Caki2 (cell line): ENCODE results near the gene GSDMA. TPM values are rescaled to one million over a fixed set of nuclear protein-coding genes. Genes with fewer than 3 reads are reported as not detected.

Experiments
- DNase-seq: peaks from one replicate; pipeline ENCODE4 v3.0.0-alpha.2; 2015; ENCODE audit warnings: low read depth
- in situ Hi-C: cut with HindIII; loops from 2 replicates; pipeline ENCODE4 v1.10.0; 2016; ENCODE audit warnings: low sequenced_read_pairs, low pct_unique_long_range_greater_than_20kb, mixed read lengths
- total RNA-seq: library from RNA; depleted of rRNA; stranded (reverse); fragments of >200 nt; shearing (Covaris generic); gene quantifications from 2 replicates; pipeline ENCODE4 v1.2.3, GENCODE V29; 2014; ENCODE audit warnings: low replicate concordance

GSDMA gene
- total RNA-seq, 1 experiment from 2014 or later: not detected

DNA sequence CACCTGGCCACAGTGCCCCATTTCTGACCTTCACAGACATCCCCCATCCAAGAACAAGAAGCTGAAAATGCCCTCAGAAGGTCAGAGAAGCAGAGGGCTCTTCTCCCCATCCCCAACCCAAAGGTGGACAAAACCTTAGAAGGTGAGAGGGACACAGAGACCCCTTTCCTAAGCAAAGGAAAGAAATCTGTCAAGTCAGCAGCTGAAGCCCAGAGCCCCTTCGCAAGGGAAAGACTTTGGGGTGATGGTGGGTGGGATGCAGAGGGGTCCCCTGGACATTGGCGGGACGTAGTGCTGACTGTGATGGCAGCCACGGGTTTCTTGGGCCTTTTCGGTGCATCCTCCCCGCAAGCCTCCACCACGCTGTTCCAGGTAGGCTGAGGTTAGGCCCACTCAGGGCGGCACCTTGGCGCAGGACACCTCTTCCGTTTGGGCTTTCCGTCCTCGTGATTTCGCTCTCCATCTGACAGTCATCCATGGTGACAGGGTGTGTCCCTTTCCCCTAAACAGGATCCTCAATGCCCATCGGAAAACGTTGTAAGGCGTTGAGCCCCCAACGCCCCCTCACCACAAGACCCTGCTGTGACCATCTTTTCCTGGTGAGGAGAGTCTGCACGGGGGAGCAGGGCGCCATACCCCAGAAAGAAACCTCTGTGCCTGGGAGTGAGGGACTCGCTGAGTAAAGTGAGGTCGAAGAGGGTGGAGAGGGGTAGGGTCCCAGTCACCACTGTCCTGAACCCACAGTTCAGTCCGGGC lies 10.7 kb upstream of the GSDMA start:
- in situ Hi-C loops: no loop called here
- no peak for DNase-seq

DNA sequence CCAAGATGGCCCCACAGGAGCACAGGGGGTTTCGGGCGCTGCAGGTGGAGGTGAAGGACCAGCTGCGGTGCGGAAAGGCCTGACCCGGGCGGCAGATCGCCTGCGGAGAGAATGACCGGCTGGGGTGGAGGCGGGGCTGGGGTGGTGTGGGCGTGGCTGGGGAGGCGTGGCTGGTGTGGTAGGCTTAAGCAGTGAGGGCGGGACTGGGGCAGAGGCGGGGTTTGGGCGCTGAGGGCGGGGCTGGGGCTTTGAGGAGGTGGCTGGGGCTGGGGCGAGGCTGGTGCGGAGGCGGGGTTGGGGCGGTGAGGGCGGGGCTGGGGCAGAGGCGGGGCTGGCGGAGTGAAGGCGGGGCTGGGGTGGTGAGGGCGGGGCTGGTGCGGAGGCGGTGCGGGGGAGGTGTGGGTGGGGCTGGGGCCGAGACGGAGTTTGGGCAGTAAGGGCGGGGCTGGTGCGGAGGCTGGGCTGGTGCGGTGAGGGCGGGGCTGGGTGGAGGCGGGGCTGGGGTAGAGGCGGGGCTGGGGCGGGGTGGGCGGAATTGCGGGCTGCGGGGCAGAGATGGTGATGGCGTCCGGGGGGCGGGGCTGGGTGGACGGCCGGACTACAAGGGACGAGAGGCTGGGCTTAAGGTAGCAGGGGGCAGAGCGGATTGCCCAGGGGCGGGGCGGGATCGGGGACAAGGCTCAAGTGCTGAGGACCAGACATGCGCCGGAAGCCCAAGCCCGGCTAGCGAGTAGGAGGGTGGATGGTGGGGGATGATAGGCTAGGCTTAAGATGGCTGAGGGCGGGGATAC lies 9.9 kb upstream of the GSDMA start:
- peak; percentile 63 for DNase-seq
- in situ Hi-C loops: no loop called here

GRCh38 chr17:39953471-39953888 lies 9.3 kb upstream of the GSDMA start:
- peak; percentile 92 for DNase-seq
- in situ Hi-C loops: no loop called here

DNA sequence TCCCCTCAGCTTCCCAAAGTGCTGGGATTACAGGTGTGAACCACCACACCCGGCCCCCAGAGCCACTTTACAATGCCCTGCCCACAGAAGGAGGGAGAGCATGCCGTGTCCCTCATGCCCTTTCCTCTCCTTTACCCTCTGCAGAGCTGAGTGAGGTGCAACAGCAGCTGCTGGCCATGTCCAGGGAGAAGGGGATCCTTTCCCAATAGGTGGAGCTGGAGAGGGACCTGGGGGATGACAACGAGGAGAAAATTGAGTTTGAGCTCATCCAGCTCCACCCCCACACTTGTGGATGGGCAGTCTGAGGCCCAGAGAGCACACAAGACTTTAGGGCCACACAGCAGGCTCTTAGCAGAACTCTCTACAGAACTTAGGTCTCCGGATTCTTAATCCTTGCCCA lies 7.9 kb upstream of the GSDMA start:
- in situ Hi-C loops: no loop called here
- DNase-seq: no peak

DNA sequence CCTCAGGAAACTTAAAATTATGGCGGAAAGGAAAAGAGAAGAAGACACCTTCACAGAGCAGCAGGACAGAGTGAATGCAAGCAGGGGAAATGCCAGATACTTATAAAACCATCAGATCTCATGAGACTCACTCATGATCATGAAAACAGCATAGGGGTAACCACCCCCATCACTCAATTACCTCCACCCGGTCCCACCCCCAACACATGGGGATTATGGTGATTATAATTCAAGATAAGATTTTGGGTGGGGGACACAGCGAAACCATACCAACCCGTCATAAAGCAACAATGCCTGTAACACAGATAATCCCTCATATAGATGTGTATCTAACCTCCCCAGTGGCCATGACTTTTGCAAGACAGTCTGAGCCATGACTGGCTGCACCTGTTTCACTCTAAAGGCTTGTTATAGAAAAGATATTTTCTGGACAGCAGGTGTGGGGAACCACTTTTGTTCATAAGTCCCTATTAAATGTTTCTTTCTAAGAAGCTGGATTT lies 7.0 kb upstream of the GSDMA start:
- in situ Hi-C loops: no loop called here
- no peak for DNase-seq

GRCh38 chr17:39960524-39961041 lies 2.2 kb upstream of the GSDMA start:
- in situ Hi-C loops: no loop called here
- DNase-seq: no peak

GRCh38 chr17:39963829-39964228 lies 1.0 kb downstream of the GSDMA start:
- DNase-seq: no peak
- in situ Hi-C loops: no loop called here

DNA sequence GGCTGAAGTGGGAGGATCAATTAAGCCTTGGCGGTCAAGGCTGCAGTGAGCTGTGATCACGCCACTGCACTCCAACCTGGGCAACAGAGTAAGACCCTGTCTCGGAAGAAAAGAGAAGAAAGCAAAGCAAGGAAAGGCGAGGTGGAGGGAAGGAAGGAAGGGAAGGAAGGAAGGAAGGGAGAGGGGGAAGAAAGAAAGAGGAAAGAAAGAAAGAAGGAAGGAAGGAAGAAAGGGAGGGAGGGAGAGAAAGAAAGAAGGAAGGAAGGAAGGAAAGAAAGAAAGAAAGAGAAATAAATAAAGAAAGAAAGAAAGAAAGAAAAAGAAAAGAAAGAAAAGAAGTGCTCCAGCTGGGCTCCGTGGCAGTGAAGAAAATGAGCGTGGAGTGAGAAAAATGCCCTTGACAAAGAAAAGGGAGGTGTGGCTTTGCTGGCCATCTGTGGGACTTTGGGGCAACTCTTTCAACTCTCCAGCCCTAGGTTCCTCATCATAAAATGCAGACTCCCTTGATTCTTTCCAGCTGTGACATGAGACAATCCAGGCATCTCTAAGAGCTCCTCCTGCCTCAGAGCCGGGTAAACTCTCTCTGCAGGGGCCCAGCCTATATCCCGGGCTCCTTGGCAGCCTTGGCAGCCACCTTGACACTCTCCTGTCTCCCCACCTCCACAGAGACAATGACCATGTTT lies 2.4 kb downstream of the GSDMA start:
- DNase-seq: no peak
- in situ Hi-C loops: no loop called here

GRCh38 chr17:39966771-39967170 lies 4.0 kb downstream of the GSDMA start:
- no peak for DNase-seq
- in situ Hi-C loops: no loop called here

- in situ Hi-C loops: no loop called here
- DNase-seq: no peak
These were observed 6.0 kb downstream of the GSDMA start for GRCh38 chr17:39968761-39969160.

GRCh38 chr17:39969375-39969774 lies 6.6 kb downstream of the GSDMA start:
- DNase-seq: no peak
- in situ Hi-C loops: no loop called here

DNA sequence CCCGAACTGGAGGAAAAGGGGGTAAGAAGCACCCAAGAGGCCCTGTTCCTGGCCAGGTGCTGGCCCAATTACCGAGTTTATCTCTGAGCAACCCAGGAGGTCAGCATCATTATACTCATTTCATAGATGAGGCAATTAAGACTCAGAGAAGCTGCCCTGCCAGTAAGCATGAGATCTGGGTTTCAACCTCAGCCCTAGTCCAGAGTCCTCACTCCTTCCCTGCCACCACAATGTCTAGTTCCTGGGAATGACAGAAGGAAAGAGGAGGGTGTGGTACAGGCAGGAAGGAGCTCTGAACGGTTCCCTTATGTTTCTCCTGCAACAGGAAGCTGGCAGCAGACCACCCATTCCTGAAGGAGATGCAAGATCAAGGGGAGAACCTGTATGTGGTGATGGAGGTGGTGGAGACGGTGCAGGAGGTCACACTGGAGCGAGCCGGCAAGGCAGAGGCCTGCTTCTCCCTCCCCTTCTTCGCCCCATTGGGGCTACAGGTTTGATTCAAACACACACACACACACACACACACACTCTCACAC lies 7.4 kb downstream of the GSDMA start:
- in situ Hi-C loops: no loop called here
- DNase-seq: no peak

DNA sequence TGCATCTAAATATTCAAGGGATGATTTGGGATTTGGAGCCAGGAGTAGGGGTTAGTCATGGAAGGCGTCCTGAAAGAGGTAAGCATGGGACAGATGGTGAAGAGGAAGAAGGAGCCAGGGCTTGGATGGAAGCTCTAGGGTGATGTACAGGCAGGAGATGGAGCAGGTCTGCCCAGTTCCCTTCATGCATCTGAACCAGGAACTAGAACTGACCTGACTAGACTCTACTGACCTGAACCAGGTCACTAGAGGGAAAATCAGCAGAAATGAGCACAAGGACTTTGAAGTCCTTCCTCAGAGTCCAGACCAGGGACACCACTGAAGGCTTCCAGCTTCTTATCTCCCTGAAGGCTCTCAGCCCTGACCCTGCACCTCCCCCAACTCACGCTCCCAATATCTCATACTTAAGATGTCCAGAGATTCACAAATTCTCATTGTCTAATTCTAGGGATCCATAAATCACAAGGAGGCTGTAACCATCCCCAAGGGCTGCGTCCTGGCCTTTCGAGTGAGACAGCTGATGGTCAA lies 8.3 kb downstream of the GSDMA start:
- no peak for DNase-seq
- in situ Hi-C loops: no loop called here

- in situ Hi-C loops: no loop called here
These were observed 9.5 kb downstream of the GSDMA start for GRCh38 chr17:39972271-39972670.

DNA sequence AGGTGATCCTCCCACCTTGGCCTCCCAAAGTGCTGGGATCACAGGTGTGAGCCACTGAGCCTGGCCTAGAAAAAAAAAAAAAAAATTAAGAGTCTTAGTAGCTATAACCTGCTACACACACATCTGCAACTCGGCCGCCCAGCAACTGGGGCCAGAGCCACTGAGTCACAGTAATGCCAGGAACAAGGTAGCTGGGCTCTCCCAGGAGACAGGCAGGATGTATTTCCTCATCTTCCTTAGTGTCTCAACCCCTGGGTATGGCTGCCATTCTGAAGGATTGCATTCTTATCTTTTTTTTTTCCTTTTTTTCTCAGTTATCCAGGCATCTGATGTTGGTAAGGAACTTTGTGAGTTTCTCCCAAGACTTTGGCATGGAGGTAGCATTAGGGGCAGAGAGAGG lies 10.7 kb downstream of the GSDMA start:
- in situ Hi-C loops: no loop called here
- no peak for DNase-seq

More at GRCh38 chr17:39972271-39972670, 9.5 kb downstream of the GSDMA start:
- no peak for DNase-seq

DNA sequence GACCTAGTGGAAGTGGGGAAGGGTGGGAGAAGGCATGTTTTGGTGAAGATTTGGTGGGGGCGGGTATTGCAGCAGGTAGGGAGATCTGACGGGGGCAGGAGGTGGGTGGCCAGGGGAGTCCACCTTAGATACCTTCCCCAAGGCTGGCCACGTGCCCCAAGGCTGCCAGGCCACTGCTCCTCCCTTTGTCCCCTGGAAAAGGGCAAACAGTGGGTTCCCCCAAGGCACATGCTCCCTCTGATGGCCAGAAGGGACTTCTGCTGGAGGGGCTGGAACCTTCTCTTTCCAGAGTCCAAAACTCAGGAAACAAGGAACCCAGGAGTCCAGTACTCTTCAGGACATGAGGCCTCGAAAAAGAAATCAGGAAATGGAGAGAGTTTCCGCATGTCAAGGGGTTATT lies 11.6 kb downstream of the GSDMA start:
- in situ Hi-C loops: no loop called here
- no peak for DNase-seq

DNA sequence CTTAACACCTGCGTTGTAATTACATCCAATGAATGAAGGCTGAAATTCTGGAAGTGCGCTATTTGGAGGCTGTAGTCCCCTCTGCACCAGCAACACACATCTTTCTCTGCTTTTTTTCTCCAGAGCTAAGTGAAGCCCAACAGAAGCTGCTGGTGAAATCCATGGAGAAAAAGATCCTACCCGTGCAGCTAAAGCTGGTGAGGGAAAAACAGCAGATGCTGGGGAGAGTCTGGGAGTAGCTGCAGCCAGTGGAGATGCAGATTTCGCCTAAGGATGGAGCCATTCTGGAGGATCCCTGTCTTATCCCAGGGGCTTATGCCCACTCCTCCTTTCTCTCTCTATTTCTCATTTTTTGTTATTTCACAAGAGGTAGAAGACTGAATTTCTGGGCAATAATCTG lies 13.0 kb downstream of the GSDMA start:
- no peak for DNase-seq
- in situ Hi-C loops: no loop called here

DNA sequence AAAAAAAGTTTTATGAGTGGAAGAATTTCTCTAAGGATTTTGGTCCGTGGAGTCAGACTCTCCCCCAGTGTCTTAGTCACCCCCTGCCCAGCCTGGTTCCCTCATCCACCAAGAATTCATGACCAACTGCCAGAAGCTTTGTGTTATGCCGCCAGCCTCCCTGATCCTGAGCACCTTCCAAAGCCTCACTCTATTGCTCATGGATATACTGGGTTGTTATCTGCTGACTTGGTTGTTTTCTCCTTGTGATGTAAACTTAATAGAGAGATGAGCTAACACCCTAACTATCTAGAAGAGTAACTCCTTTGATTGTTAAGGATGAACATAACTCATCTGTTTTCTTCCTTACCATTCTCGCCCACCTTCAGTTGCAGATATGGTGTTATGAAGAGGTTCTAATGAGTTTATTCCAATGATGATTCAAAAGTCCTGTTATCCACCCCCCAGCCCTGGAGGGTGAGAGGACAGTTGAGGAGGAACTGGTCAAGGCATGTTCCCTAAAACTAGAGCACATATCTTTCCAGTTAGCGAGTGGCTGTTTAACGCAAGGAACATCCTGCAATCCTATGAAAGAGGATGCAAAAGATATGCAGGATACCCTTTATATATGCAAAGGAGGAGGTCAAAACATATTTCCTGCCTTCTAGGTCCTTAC lies 16.3 kb downstream of the GSDMA start:
- in situ Hi-C loops: no loop called here
- DNase-seq: no peak
